Gastroesophageal sphincter (tissue), 3 donors: ENCODE data around the gene SRR.
"Not testable (repeated sequence)": the region's sequence is repeated elsewhere in the genome, so short reads cannot be mapped to it uniquely, and the experiment has no call there.

ENCODE experiments used
- CTCF ChIP-seq, 4 experiments: fragments of 200-600 bp in 2 of 4; fragments of 450-650 bp in 2 of 4; sonication (generic) in 1 of 4; IDR thresholded peaks; one replicate each; pipeline ENCODE4 v1.5.1; 2017 to 2019; ENCODE audit warnings: antibody characterized with exemption in 4 of 4, mild to moderate bottlenecking in 2 of 4, moderate library complexity in 2 of 4
- EP300 ChIP-seq: sonication (generic); formaldehyde crosslinking; IDR thresholded peaks from one replicate; pipeline ENCODE4 v1.6.1; 2017; ENCODE audit warnings: antibody characterized with exemption, mild to moderate bottlenecking
- POLR2A ChIP-seq, 2 donors: fragments of 450-650 bp; IDR thresholded peaks; one replicate each; pipeline ENCODE4 v1.6.1; 2017; ENCODE audit warnings: antibody characterized with exemption in 2 of 2, mild to moderate bottlenecking in 2 of 2, moderate library complexity in 1 of 2
- POLR2AphosphoS5 ChIP-seq: sonication (generic); formaldehyde crosslinking; IDR thresholded peaks from one replicate; pipeline ENCODE4 v1.6.1; 2017; ENCODE audit warnings: antibody characterized with exemption

GRCh38 chr17:2316916-2317205, 13.1 kb downstream of the SRR start:
- TF ChIP-seq POLR2A (IDR thresholded peaks at IDR 0.05); POLR2AphosphoS5; CTCF (IDR thresholded peaks at IDR 0.05); EP300: not testable (repeated sequence)
